GM20431 (cell line): ENCODE data around the gene CDH12.
"Not testable (repeated sequence)": the region's sequence is repeated elsewhere in the genome, so short reads cannot be mapped to it uniquely, and the experiment has no call there.

Source experiments
- in situ Hi-C: fragments of 300-500 bp; cut with MseI, MboI; formaldehyde crosslinking; loops from one replicate; pipeline ENCODE4 v1.15.0; 2020; ENCODE audit warnings: low sequenced_read_pairs; ENCODE audit not compliant: unreplicated experiment

The CDH12 gene

GRCh38 chr5:22213703-22214495, 639.2 kb downstream of the CDH12 start:
- in situ Hi-C loops = not testable (repeated sequence)

- in situ Hi-C loops = not testable (repeated sequence)
These were observed 640.7 kb downstream of the CDH12 start for GRCh38 chr5:22212254-22212991.

- in situ Hi-C loops = not testable (repeated sequence)
These were observed 644.7 kb downstream of the CDH12 start for GRCh38 chr5:22208463-22208862.

GRCh38 chr5:22188651-22189050, 664.5 kb downstream of the CDH12 start:
- in situ Hi-C loops = not testable (repeated sequence)

- in situ Hi-C loops = not testable (repeated sequence)
These were observed 665.4 kb downstream of the CDH12 start for GRCh38 chr5:22187632-22188228.

- in situ Hi-C loops = not testable (repeated sequence)
These were observed 683.9 kb downstream of the CDH12 start for GRCh38 chr5:22169226-22169625.

GRCh38 chr5:22168704-22169103, 684.4 kb downstream of the CDH12 start:
- in situ Hi-C loops = not testable (repeated sequence)

- in situ Hi-C loops = not testable (repeated sequence)
These were observed 687.2 kb downstream of the CDH12 start for GRCh38 chr5:22165931-22166330.

GRCh38 chr5:22164910-22165748, 688.0 kb downstream of the CDH12 start:
- in situ Hi-C loops = not testable (repeated sequence)

- in situ Hi-C loops = not testable (repeated sequence)
These were observed 696.2 kb downstream of the CDH12 start for GRCh38 chr5:22156953-22157352.

- in situ Hi-C loops = not testable (repeated sequence)
These were observed 698.4 kb downstream of the CDH12 start for GRCh38 chr5:22154779-22155178.

- in situ Hi-C loops = not testable (repeated sequence)
These were observed 701.3 kb downstream of the CDH12 start for GRCh38 chr5:22151801-22152200.

- in situ Hi-C loops = not testable (repeated sequence)
These were observed 712.7 kb downstream of the CDH12 start for GRCh38 chr5:22140418-22140817.

GRCh38 chr5:22139662-22140300, 713.4 kb downstream of the CDH12 start:
- in situ Hi-C loops = not testable (repeated sequence)

GRCh38 chr5:22111320-22111719, 741.8 kb downstream of the CDH12 start:
- in situ Hi-C loops = no loop called here

GRCh38 chr5:22109315-22109714, 743.8 kb downstream of the CDH12 start:
- in situ Hi-C loops = no loop called here

- in situ Hi-C loops = no loop called here
These were observed 744.6 kb downstream of the CDH12 start for GRCh38 chr5:22108545-22108944.

- in situ Hi-C loops = no loop called here
These were observed 750.3 kb downstream of the CDH12 start for GRCh38 chr5:22102823-22103359.

- in situ Hi-C loops = no loop called here
These were observed 764.6 kb downstream of the CDH12 start for GRCh38 chr5:22088517-22088916.
